Measurements from ENCODE around the gene TBC1D22B.

DNA sequence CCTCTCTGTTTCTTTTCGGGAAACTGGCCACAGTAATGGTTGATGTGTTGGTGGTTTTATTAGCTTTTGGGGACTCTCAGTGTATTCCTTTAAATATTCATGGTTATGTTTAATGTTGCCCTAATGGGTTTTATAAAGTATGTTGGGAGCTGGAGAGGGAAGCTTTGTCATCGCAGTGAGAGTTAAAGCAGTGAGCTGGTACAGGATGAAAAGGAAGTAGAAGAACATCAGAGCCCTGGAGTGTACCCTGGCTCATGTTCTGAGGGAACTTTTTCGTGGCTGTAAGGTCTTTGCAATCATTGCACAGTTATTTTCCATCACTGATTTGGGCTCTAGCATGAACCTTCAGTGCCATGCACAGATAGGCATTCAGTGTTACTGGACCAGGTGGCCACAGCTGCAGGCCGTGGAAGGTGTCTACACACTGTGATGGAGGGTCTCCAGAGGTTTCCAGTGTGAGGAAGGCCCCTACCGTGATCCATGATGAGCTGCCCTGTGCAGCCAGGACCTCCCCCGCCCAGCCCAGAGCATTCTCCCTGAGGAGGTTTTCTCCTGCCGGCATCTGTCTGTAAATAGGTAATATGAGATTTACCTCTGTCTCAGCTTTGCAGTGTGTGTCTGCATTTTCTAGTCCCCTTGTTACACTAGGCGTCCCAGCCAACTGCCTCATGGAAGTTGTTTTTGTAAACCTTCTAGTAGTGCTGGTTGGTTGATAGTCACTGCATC lies 22.8 kb downstream of the TBC1D22B start:
- TF ChIP-seq, protein P1, sequence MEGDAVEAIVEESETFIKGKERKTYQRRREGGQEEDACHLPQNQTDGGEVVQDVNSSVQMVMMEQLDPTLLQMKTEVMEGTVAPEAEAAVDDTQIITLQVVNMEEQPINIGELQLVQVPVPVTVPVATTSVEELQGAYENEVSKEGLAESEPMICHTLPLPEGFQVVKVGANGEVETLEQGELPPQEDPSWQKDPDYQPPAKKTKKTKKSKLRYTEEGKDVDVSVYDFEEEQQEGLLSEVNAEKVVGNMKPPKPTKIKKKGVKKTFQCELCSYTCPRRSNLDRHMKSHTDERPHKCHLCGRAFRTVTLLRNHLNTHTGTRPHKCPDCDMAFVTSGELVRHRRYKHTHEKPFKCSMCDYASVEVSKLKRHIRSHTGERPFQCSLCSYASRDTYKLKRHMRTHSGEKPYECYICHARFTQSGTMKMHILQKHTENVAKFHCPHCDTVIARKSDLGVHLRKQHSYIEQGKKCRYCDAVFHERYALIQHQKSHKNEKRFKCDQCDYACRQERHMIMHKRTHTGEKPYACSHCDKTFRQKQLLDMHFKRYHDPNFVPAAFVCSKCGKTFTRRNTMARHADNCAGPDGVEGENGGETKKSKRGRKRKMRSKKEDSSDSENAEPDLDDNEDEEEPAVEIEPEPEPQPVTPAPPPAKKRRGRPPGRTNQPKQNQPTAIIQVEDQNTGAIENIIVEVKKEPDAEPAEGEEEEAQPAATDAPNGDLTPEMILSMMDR (IDR thresholded peaks at IDR 0.05) = no peak
- no peak for TF ChIP-seq POLR2A (IDR thresholded peaks at IDR 0.05)
